ENCODE measurements around the gene HDAC9.
"Not testable (repeated sequence)": the region's sequence is repeated elsewhere in the genome, so short reads cannot be mapped to it uniquely, and the experiment has no call there.

HDAC9 gene

GRCh38 chr7:18900803-18901202 lies 405.3 kb downstream of the HDAC9 start:
- DNase-seq (ENCODE audit: low spot score): no peak

- DNase-seq (ENCODE audit: low spot score): no peak
These were observed 405.8 kb downstream of the HDAC9 start for GRCh38 chr7:18901351-18901750.

DNA sequence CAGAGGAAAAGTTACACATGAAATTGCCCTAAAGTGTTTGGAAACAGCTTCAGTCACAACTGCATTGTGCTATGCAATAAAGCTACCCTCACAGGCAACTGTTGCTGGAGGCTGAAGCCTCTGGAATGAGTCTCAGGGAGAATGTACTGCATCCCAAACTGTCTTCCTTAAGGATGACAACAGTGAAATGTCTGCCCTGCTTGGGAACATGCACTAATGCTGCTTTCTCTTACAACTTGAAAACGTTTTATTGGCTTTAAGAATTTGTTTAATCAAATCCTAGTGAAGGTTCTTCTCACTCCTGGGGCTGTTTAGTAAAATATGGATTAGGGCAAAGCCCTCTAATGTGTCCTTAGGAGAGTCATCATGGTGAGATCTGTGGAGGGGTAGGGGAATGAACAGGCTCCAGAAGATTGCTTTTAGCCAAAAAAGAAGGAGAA lies 406.5 kb downstream of the HDAC9 start:
- no peak for DNase-seq (ENCODE audit: low spot score)

DNA sequence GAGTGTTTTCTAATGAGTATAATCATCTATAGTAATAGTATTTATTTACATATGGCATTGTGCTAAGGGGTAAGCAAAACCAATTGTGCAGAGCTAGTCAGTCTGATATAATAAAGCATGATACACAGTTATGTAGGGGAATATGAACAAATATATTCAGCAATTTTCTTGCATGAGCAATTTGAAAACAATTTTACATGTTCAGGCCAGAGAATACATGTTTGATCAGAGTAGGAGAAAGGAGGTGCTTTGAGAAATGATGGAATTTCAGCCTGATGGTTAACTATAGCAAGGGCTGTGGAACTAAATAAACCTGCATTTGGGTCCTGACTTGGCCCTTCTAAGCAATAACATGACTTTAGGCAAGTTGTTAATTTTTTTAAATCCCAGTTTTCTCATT lies 407.3 kb downstream of the HDAC9 start:
- DNase-seq (ENCODE audit: low spot score): no peak

GRCh38 chr7:18903695-18904094 lies 408.1 kb downstream of the HDAC9 start:
- no peak for DNase-seq (ENCODE audit: low spot score)

GRCh38 chr7:18905316-18905943 lies 409.9 kb downstream of the HDAC9 start:
- no peak for DNase-seq (ENCODE audit: low spot score)

DNA sequence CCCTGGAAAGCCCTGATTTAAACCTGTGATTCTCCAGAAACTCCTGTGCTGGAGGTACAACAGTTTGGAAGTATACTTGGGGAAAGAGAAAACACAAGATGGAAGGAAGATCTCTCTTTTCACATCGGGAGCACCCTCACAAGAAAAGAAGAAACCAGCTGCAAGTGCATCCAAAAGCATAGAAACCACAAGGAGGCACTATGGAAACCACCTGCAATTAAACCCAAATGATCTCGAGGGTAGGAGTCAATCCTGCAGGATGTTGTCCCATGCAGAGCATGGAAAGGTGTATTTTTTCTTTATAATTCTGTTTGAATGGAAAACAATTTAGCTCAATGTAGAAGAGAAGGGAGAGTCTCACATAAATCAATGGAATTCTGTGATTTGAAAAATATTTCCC lies 411.4 kb downstream of the HDAC9 start:
- DNase-seq (ENCODE audit: low spot score): no peak

- DNase-seq (ENCODE audit: low spot score): no peak
These were observed 417.6 kb downstream of the HDAC9 start for GRCh38 chr7:18913106-18913505.

- DNase-seq (ENCODE audit: low spot score): no peak
These were observed 421.3 kb downstream of the HDAC9 start for GRCh38 chr7:18916826-18917225.

- DNase-seq (ENCODE audit: low spot score): no peak
These were observed 431.6 kb downstream of the HDAC9 start for GRCh38 chr7:18927134-18927533.

DNA sequence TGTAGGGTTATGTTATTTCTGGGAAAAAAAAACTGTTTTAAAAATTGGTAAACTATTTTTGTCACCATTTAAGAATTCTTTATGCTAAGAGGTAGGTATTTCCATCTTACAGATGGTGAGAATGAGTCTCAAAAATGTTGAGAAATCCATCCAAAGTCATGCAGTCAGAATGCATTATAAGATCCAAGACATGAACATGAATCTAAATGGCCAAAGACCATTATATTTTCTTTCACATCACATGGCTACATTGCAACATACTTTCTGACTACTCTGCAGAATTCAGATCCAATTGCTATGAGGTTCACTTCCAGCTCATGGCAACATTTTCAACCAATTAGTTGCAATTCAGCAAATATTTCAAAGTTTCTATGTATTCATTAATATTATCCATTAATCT lies 440.7 kb downstream of the HDAC9 start:
- DNase-seq (ENCODE audit: low spot score): no peak

- DNase-seq (ENCODE audit: low spot score): no peak
These were observed 444.4 kb downstream of the HDAC9 start for GRCh38 chr7:18939771-18940592.

- no peak for DNase-seq (ENCODE audit: low spot score)
These were observed 445.1 kb downstream of the HDAC9 start for GRCh38 chr7:18940593-18941134.

- DNase-seq (ENCODE audit: low spot score): no peak
These were observed 445.7 kb downstream of the HDAC9 start for GRCh38 chr7:18941207-18941606.

GRCh38 chr7:18948521-18948920 lies 453.0 kb downstream of the HDAC9 start:
- no peak for DNase-seq (ENCODE audit: low spot score)

- no peak for DNase-seq (ENCODE audit: low spot score)
These were observed 457.3 kb downstream of the HDAC9 start for GRCh38 chr7:18952846-18953245.

DNA sequence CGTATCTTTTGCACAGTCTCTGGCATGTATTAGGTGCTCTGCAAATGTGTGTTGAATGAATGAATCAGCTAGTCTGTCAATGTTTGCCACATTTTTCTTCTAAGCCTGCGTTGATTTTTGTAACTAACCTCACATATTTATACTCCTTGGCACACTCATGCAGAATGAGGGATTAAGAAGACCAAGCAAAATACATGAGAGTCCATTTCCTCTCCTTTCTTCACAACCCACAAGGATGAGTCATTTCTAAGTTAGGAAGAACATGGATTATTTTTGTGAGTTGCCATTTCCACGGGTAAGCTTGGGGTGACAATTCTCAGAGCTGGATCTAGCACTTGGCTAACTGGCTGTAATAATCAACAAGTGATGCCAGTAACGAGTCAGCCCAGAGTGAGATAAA lies 463.1 kb downstream of the HDAC9 start:
- no peak for DNase-seq (ENCODE audit: low spot score)

GRCh38 chr7:18960725-18961124 lies 465.2 kb downstream of the HDAC9 start:
- no peak for DNase-seq (ENCODE audit: low spot score)

GRCh38 chr7:18962031-18962430 lies 466.5 kb downstream of the HDAC9 start:
- no peak for DNase-seq (ENCODE audit: low spot score)

GRCh38 chr7:18965657-18966056 lies 470.1 kb downstream of the HDAC9 start:
- no peak for DNase-seq (ENCODE audit: low spot score)

DNA sequence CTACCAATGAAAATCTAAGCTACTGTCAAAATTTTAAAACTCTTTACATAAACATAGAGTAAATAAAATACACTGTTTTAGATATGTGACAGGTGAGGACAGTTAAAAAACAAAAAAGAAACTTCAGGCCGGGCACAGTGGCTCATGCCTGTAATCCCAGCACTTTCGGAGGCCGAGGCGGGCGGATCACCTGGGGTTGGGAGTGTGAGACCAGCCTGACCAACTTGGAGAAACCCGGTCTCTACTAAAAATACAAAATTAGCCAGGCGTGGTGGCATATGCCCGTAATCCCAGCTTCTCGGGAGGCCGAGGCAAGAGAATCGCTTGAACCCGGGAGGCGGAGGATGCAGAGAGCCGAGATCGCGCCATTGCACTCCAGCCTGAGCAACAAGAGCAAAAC lies 472.2 kb downstream of the HDAC9 start:
- DNase-seq (ENCODE audit: low spot score): not testable (repeated sequence)

DNA sequence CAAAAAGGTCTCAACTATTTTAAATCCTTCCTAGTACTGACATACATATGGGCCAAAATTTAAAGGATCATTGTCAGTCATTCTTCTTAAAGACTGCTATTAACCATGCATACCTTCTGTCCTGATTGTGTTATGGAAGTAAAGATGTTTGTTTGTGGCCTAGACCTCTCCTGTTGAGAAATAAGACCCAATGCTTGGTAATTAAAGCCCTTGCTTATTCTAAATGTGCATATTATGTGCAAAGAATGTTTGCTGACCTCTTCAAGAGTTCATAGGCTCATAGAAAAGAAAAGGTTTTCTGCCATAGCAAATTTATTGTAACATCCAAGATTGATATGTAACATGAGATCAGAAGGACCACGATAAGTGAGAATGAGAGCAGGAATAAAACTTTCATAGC lies 476.3 kb downstream of the HDAC9 start:
- DNase-seq (ENCODE audit: low spot score): no peak

DNA sequence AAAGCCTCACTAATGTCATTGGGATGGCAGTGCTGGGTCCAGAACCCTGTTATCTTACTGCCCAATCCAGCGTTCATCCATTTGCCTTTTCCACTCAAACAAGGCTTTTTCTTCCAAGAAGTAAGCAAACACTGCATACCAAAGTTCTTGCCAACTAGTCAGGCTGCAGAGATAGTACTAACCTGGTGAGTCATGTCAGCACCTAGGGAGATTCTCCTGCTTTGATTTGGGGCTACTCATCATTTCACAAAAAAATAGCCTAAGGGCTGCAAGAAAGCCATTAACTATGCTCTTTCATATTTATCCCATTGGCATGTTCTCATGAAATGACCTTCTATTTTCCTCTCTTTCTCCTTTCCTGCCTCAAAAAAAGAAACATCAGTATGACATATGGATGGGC lies 479.3 kb downstream of the HDAC9 start:
- no peak for DNase-seq (ENCODE audit: low spot score)

Measured in activated CD4-positive, alpha-beta T cell treated with anti-CD3 and anti-CD28 coated beads, Interleukin-2, Interleukin-4, amounts not matched to agents 100 ng/mL and 50 ng/mL, durations not matched to agents 16 hours and 8 hours (primary cell).